Measurements from ENCODE around the gene DECR2. TPM values are rescaled to one million over a fixed set of nuclear protein-coding genes. Genes with fewer than 3 reads are reported as not detected.

The DECR2 gene
- total RNA-seq, 1 donor from 2014 or later, result 17.4 TPM

Other genes starting within 250 kb of the DECR2 start
- not detected in 2 replicates for gene HBZ, start 249.2 kb upstream of the DECR2 start, total RNA-seq
- not detected in 2 replicates for gene HBM, start 235.9 kb upstream of the DECR2 start, total RNA-seq
- gene HBA2, start 229.0 kb upstream of the DECR2 start, total RNA-seq, result 1.4 TPM in 1 of 2 replicates, not detected in the other
- gene HBA1, start 225.2 kb upstream of the DECR2 start, total RNA-seq, result 1.6 TPM in 1 of 2 replicates, not detected in the other
- gene HBQ1, start 221.4 kb upstream of the DECR2 start, total RNA-seq, result 2.7 and 4.7 TPM in 2 replicates
- gene LUC7L, start 172.4 kb upstream of the DECR2 start, total RNA-seq, result 70.2 and 74.1 TPM in 2 replicates
- gene FAM234A, start 167.1 kb upstream of the DECR2 start, total RNA-seq, result 70.8 and 88.7 TPM in 2 replicates
- gene RGS11, start 125.9 kb upstream of the DECR2 start, total RNA-seq, result 2.7 and 2.8 TPM in 2 replicates
- gene ARHGDIG, start 121.3 kb upstream of the DECR2 start, total RNA-seq, result 3.3 and 5.0 TPM in 2 replicates
- gene PDIA2, start 118.7 kb upstream of the DECR2 start, total RNA-seq, result 1.2 and 1.5 TPM in 2 replicates
- gene AXIN1, start 49.2 kb upstream of the DECR2 start, total RNA-seq, result 27.0 and 28.8 TPM in 2 replicates
- gene MRPL28, start 31.3 kb upstream of the DECR2 start, total RNA-seq, result 89.2 and 95.8 TPM in 2 replicates
- 80.5 and 86.3 TPM in 2 replicates for gene PGAP6, start 19.9 kb upstream of the DECR2 start, total RNA-seq
- 268 and 275 TPM in 2 replicates for gene NME4, start 4.7 kb upstream of the DECR2 start, total RNA-seq
- gene RAB11FIP3, start 23.8 kb downstream of the DECR2 start, total RNA-seq, result 21.0 and 21.2 TPM in 2 replicates
- 33.6 and 38.7 TPM in 2 replicates for gene CAPN15, start 125.8 kb downstream of the DECR2 start, total RNA-seq
- 0.09 TPM in 1 of 2 replicates, not detected in the other for gene PRR35, start 158.5 kb downstream of the DECR2 start, total RNA-seq
- 0.50 and 0.73 TPM in 2 replicates for gene NHLRC4, start 165.1 kb downstream of the DECR2 start, total RNA-seq
- 22.2 and 22.4 TPM in 2 replicates for gene PIGQ, start 168.1 kb downstream of the DECR2 start, total RNA-seq
- 12.6 and 13.0 TPM in 2 replicates for gene RAB40C, start 188.2 kb downstream of the DECR2 start, total RNA-seq
- gene WFIKKN1, start 229.1 kb downstream of the DECR2 start, total RNA-seq, result 0.43 and 0.89 TPM in 2 replicates
- 56.4 and 59.6 TPM in 2 replicates for gene METTL26, start 234.4 kb downstream of the DECR2 start, total RNA-seq
- gene MCRIP2, start 239.9 kb downstream of the DECR2 start, total RNA-seq, result 20.9 and 23.7 TPM in 2 replicates
- gene WDR90, start 247.5 kb downstream of the DECR2 start, total RNA-seq, result 16.1 and 21.2 TPM in 2 replicates